HG03457 (cell line): ENCODE measurements around the gene ANKH.
"Not testable (repeated sequence)": the region's sequence is repeated elsewhere in the genome, so short reads cannot be mapped to it uniquely, and the experiment has no call there.

ENCODE experiments used
- ATAC-seq: cut with Tn5 transposase; IDR thresholded peaks from one replicate; pipeline ENCODE4 v1.9.1; 2021; ENCODE audit warnings: moderate number of reproducible peaks; ENCODE audit not compliant: unreplicated experiment

The ANKH gene

GRCh38 chr5:14871214-14872069 is at the start of gene ANKH:
Gene ANKH (minus strand): TSS chr5:14871778. CDS start chr5:14871447, 331 bp downstream.
- ATAC-seq, result peak; percentile 89

- no peak for ATAC-seq
Observed at GRCh38 chr5:14920121-14920520, 48.5 kb upstream of the ANKH start.

GRCh38 chr5:14919106-14919505 is 47.5 kb upstream of the ANKH start:
- not testable (repeated sequence) for ATAC-seq

- ATAC-seq, result no peak
Observed at GRCh38 chr5:14917719-14918118, 46.1 kb upstream of the ANKH start.

GRCh38 chr5:14915291-14915952 is 43.8 kb upstream of the ANKH start:
- no peak for ATAC-seq

GRCh38 chr5:14914623-14915260 is 43.2 kb upstream of the ANKH start:
- ATAC-seq, result no peak

DNA sequence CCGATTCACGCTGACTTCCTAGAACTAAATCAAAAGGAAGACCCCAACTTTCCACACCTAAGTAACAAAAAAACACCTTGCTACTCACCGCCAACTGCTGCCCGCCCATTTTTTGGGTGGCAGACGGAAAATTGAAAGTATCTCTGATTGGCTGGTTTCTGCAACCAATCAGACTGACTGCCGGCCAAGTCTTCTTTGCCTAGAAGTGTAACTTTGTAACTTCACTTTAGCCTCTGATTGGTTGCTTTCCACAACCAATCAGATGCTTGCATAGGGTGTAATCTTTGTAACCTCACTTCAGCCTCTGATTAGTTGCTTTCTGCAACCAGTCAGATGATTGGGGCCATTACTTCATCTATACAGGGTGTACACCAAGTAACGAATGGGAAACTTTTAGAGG is 42.6 kb upstream of the ANKH start:
- no peak for ATAC-seq

GRCh38 chr5:14913096-14913495 is 41.5 kb upstream of the ANKH start:
- ATAC-seq, result no peak

GRCh38 chr5:14912206-14912605 is 40.6 kb upstream of the ANKH start:
- no peak for ATAC-seq

DNA sequence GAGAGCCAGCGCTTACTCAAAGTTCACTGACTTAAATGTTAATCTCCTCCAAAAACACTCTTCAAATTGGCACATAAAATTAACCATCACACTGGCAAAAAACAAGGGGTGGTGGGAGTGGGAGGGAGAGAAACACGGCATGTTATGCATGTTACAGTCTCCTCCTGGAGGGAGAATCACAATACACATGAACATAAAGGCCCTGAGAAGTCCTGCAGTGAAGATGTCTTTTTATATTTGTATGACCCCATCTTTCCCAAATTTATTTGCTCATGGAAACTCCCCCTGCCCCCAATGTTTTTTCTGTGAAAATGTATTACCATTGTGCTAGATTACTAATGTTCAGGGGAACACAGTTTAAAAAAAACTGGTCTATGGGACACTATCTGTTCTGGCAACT is 37.8 kb upstream of the ANKH start:
- ATAC-seq, result no peak

DNA sequence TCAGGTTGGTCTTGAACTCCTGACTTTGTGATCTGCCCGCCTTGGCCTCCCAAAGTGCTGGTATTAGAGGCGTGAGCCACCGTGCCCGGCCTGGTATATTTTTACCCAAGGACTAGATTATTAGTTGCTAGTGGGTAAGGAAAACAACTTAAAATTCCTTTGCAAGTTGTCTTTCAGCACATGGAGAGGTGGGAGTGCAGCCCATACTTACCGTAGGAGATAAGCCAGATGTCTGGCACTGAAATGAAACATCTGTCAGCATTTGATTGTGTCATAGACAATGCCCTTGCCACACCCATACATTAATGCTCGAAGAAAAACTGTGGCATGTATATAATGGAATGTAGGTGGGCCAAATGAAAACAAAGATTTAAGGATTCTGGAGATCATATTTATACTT is 36.6 kb upstream of the ANKH start:
- no peak for ATAC-seq

GRCh38 chr5:14906628-14907027 is 35.0 kb upstream of the ANKH start:
- ATAC-seq, result no peak

- ATAC-seq, result no peak
Observed at GRCh38 chr5:14902826-14903560, 31.4 kb upstream of the ANKH start.

GRCh38 chr5:14901462-14902051 is 30.0 kb upstream of the ANKH start:
- no peak for ATAC-seq

DNA sequence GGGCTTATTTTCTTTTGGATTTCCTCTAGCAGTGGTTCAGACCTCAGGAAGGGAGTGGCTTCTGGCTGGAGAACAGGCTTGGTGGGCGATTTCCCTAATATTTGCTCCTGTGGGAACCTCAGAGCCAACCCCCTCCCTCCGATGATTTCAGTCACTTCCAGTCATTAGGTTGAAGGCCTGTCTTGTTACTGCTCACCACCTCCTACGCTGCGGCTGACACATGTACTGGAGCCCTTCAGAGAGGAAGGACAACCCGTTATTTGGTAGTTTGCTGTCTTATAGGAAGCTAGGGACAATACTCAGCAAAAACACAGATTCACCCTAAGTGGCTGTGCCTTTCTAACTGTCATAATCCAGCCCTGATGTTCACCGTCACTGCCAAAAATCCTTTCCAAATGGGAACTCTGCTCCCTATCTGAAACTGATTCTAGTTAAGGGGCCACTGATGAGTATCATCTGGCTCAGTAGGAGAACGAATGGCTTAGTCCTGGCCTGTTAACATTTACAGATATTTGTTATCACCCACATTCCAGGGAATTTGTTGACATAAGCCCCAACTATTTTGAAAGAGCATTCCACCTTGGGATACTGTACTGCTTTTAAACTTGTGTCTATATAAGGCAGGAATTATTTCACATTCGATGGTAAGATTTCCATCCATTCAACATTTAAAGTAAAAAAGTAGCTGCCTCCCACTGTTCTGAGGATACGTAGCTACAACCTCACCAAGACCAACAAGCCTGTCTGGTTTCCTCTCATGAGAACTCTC is 29.3 kb upstream of the ANKH start:
- no peak for ATAC-seq

GRCh38 chr5:14896131-14896530 is 24.6 kb upstream of the ANKH start:
- ATAC-seq, result no peak

DNA sequence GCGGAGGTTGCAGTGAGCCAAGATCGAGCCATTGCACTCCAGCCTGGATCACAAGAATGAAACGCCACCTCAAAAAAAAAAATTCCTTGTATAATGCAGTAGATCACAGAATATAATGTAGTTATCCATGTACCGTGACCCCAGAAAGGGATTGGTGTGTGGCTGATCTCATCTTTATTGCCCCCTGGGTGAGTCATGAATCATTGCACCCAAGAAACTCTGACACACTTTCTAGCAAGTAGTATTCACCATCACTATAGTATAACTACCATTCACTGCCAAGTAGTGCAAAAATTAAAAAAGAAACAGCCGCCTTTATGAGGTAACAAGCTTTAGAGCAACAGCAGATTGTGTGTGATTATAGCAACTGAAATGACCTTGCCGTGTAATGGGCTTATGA is 23.7 kb upstream of the ANKH start:
- no peak for ATAC-seq

GRCh38 chr5:14894748-14895147 is 23.2 kb upstream of the ANKH start:
- ATAC-seq, result no peak

GRCh38 chr5:14893381-14893780 is 21.8 kb upstream of the ANKH start:
- no peak for ATAC-seq

GRCh38 chr5:14890846-14891245 is 19.3 kb upstream of the ANKH start:
- ATAC-seq, result no peak
